ENCODE results near the gene MAST4.

MAST4 gene

DNA sequence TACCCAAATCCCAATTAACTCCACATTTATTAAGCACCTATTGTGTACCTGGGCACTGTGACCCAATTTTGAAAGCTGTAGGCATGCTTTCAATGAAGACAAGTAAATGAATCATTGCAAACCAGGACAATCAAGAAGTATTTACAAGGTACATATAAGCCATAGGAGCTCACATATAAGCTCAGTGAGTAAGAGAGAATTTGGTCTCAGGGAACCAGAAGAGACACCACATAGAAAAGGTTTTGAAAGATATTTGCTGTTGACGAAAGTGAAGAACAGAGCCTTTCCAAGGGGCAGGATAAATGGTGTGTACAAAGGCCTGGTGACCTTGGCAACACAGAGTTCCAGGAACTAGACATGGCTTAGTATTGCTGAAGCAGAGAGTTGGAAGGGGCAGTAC is 412.8 kb downstream of the MAST4 start:
- DNase-seq (ENCODE audit: low read depth in 1 of 2, low spot score in 1 of 2): no peak

DNA sequence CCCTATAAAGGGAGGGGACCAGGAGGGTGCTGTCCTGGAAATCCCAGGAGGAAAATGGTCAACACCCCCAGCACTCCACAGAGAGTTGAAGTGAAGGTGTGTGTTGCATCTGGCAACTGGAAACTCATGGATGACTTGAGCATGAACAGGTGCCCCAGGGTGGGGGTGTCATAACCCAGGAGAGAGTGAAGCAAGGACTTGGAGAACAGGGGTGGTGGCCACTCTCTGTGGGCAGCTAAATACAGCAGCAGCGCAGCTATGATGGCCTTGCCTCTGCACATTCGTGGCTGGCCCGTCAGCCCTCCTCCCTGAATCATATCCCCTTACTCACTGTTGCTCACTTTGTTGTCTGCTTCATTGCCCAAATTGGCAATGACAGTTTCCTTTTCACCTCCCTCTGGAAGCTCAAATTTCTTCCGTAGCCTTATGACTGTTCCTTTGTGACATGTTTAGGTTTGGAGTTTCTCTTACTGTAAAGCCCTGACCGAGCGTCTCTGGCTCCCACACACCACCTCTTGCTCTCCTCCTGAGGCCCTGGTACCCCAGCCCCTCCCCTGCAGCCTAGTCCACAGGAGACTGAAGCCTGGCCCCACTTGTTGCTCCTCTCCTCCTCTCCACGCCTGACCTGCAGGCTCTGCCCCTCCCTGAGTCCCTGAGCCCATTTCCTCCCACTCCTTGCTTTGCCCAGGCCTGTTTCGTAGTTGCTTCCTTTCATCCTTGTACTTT is 414.7 kb downstream of the MAST4 start:
- no peak for DNase-seq (ENCODE audit: low read depth in 1 of 2, low spot score in 1 of 2)

DNA sequence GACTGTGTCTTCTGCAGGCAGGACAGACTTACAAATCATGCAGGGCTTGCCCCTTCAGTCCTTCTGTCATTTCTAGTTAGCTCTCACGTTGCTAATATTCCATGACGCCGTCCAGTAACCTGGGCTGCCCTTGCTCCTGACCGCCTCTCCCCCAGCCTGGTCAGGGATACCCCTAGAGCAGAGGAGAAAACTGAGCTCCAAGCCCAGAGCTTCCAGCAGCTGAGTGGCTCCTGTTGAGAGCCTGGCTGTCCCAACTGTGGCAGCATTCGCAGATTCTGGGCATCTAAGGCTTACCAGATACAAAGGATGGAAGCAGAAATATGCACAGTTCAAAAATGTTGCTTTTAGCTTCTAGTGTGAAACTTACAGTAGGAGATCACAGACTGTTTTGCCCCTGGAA is 415.2 kb downstream of the MAST4 start:
- DNase-seq (ENCODE audit: low read depth in 1 of 2, low spot score in 1 of 2): no peak

DNA sequence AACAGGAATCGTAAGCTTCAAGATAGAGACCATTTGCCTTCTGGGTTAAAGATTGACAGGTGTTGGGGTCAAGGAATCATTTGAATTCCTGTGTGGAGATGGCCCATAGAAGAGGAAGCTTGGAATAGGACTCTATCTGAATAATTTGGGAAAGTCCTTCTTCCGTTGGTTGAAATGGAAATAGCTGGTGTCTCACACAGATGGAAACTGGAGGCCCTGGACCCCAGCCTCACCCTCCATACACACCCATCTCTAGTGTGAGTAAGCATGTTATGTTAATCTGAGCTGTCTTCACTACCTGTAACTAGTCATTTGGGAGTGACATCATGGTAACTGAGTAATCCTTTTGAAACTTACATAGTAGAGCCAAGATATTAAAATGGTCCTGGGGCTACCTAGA is 416.0 kb downstream of the MAST4 start:
- no peak for DNase-seq (ENCODE audit: low read depth in 1 of 2, low spot score in 1 of 2)

DNA sequence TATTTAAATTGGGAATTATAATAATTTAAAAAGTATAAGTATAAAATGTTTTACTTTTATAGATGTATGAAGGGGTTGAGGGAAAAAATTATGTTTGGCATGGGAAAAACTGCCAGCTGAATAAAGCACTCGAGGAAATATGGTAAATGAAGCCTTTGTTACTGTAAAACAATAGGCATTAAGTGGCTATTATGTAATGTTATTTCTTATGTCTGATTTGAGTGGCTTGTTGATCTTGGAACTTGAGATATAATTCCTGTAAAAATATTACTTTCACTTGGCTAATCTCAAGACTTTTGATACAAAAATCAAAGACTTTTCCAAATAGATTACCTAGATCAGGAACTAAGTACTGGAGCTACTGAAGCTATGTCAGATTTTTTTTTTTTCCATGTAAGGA is 417.5 kb downstream of the MAST4 start:
- no peak for DNase-seq (ENCODE audit: low read depth in 1 of 2, low spot score in 1 of 2)

DNA sequence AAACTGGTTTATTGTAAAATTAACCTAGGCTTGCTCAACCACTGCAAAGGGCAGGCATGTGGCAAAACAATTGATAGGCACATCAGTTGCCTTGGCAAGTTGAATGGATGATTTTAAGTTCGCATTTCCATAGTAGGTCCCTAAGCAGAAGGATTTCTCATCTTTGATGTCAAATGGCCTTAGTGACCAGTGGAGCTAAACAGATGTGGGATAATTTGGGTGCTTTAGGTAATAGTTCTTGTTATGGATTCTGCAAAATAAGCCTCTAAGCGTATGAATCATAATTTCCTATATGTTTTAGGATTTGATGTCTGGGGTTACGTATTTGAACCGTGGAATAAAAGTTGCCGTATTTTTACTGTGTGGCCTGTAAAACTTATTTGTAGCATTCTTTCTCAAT is 418.0 kb downstream of the MAST4 start:
- DNase-seq (ENCODE audit: low read depth in 1 of 2, low spot score in 1 of 2): no peak

DNA sequence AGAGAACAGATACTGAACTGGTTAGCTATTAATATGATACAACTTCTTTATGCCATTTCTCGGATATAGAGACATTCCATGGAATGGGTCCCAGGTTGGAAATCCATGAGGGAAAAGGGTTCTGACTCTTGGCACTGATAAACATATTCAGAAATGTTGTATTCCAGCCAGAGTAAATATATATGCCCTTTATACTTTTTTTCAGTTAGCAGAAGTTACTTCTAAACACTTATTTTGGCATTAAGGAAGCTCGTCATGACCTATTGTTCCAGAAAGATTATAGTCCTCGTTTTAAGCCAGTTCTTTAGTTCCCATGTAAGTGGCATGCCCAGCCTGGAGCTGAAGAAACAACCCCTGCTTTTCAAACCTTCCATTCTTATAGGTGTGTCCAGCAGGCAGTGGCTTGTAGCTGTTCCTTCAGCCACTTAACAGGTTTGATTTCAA is 418.8 kb downstream of the MAST4 start:
- no peak for DNase-seq (ENCODE audit: low read depth in 1 of 2, low spot score in 1 of 2)

DNA sequence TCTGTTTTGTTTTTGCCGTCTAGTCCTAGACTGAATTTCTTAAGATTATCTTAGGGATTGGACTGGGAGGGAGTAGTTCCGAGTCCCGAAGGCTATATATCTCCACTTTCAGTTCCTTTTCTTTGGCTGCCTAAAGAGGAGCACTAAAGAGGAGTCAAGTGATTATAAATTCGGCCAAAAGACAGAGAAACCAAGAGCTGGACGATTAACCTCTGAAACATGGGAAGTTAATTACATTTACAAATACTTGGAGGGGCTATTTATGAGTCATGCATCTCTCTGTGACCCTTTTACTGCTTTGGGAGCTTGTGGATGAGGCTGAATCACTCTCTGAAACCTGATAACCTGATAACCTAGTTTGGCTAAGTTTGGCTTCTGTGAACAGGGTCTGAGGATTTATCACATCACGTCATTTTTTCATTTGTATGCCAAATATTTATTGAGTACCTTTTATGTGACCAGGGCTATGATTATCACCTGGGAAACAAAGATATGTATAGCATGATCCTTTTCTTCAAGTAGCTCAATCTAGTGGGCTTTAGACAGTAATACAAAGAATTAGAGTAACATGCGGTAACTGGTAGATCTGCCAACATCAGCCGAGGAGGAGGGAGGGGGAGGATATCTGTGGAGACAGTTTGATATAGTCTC is 419.5 kb downstream of the MAST4 start:
- no peak for DNase-seq (ENCODE audit: low read depth in 1 of 2, low spot score in 1 of 2)

DNA sequence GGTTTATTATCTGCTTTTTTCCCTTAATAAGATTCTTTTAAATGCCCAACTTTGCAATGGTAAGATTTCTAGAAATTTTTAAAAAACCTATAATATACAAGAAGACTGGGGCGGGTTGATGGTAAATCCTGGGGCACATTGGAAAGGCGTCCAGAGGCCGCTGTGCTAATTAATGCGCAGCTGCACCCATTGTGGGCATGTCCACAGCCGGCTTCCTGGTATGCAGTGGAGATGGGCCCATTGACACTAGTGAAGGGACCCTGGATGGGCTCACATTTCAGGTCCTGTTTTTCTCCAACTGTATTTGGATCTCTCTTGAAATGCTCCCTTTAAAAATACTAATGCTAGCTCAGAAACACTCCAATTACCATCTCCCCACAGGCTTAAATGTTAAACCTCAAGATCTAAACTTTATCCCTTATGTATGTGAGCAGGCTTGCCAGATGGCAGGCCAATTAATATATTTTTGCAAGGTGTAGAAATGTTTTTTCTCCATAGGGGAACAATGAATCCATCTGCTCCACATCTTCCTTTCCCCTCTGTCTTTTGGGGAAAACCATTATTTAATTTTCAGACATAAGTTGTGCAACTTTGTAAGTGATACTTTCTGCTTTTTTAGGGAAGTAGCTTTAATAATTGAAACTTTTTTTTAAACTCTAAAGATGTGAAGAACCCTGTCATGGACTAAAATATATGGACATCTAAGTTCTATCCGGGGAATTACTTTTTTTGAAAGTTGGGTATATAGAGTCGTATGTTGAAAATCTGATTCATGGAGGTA is 423.1 kb downstream of the MAST4 start:
- no peak for DNase-seq (ENCODE audit: low read depth in 1 of 2, low spot score in 1 of 2)

DNA sequence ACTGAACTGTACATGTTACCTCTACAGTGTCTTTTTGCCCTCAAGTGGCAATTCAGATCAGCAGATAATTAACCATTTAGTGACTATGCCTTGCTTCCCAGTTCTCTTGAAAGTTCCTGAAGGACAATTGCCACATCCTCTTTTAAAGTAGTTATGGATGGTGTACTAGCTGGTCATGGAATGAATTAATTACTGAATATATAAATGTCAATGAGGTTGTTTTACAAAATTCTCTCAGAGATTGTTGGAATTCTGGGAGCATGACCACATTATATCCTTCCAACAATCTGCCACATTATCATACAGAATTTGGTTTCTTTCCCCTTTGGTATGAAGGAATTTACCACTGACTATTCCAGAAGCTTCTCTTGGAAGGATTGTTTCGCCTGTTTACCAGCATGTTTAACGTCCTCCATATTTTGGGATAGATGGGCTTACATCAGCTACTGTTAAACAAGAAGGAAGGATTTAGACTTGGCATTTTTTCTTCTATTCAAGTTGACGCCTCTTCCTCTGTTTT is 424.0 kb downstream of the MAST4 start:
- DNase-seq (ENCODE audit: low read depth in 1 of 2, low spot score in 1 of 2): no peak

DNA sequence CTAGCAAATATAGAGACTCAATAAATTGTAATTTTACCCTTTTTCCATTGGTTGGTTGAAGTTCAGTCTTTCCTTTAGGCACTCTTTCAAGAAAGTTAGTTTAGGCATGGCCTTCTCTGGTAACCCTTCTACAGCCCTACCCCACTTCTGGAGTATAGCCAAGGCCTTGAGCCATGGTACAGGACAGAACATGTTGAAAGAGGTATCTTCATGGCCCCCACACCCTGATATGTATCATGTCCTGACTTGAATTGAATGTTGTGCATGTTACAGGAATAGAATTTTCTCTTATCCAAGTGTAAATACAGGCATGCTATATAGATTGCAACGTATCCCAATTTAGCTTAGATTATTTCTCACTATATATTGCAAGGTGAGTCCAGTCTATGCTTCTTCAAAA is 424.8 kb downstream of the MAST4 start:
- DNase-seq (ENCODE audit: low read depth in 1 of 2, low spot score in 1 of 2): no peak

DNA sequence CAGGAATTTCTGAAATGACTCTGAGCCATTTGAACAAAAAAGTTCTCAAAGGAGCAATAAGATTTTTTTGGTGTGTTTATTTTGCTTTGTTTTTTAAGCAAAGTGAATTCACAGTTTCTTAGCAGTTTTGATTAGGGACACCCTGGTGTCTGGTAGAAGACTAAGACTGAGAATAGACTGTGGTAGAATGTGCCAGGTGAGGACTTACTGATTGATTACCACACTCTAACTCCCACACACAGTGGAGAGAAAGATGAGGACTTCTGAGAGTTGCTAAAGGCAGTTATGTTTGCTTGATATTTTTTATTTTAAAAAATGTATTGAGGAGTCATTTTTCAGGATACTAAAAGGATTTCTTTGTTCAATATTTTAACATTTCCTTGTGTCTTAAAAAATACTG is 425.3 kb downstream of the MAST4 start:
- DNase-seq (ENCODE audit: low read depth in 1 of 2, low spot score in 1 of 2): no peak

DNA sequence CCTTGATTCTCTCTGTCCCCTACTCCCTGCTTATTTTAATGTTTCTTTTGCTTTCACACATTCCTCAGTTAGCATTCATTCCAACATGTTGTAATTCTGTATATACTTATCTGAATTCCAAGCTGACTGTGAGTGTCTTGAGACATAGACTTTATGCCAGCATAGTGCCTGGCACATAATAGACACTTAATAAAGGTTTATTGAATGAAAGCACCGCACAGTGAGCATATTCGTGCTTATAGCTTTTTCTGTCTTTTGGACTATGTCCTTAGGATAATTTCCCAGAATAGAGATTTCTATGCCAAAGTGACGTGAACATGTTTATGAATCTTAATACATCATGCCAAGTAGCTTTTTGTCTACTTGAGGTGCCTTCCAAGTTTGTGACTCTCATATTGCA is 425.8 kb downstream of the MAST4 start:
- DNase-seq (ENCODE audit: low read depth in 1 of 2, low spot score in 1 of 2): no peak

DNA sequence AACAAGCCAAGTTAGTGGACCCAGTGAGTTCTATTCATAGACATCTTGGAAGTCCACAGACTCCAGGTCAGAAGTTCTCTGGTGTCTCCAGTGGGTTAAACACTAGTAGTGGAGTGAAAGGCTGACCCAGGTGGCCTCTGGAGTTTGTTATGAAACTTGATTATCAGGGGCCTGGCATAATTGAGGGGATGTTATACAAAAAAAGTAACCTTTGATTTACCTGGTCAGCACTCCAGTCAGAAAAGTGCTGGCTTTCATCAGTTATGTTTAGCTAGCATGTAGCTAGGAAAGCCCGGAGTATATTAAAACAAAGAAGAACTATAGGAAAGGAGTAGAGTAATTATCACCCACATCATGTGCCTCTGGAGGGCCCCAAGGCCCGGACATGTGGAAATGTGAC is 429.3 kb downstream of the MAST4 start:
- DNase-seq (ENCODE audit: low read depth in 1 of 2, low spot score in 1 of 2): no peak

DNA sequence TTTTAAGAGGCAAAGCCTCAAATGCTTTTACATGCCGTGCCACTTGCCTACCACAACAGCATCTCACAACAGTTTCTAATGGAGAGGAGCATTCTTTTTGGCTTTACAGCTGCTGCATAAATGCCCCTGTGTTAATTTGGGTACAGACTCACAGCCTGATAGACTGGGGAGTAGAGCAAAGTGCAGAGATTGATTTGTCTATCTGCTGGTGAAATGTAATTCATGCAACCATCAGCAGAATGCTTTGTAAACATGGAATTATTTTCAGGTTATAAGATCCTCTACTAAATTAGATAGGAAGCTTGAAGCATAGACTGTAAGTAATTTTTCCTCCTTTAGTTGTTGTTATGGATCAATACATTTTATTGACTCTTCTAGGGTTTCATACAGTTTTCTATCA is 430.1 kb downstream of the MAST4 start:
- DNase-seq (ENCODE audit: low read depth in 1 of 2, low spot score in 1 of 2): no peak

DNA sequence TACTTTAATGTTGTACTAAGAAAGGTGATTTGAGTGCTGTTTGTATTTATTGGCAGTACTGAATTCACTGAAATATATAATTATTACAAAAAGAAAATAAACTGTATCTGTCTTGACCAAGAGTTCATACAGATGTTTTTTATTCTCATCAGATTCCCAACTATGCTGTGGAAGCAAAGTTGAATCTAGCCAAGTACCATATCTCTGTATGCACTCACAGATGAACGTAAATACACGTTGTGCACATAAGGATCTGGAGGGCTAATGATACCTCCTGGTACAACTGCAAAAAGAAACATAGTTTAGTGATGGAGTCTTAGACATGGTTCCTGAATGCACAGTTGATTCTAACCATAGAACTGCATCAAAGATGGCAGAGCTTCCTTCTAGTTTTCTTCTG is 431.0 kb downstream of the MAST4 start:
- DNase-seq (ENCODE audit: low read depth in 1 of 2, low spot score in 1 of 2): no peak

DNA sequence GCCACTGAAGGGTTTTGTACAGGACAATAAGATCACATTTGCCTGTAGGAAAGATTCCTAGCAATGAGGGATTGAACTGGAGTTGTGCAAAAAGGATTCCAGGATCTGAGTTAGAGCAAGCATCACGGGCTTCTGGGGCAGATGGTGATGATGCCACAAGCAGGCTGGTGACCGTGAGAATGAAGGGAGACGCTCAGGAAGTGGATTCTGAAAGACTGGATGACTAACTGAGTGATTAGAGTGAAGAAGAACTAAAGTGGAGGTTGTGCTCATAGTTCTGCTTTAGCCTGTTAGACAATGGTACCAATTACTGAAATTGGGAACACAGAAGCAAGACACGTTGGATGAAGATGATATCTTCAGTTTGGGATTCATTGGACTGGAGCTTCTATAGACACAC is 432.2 kb downstream of the MAST4 start:
- no peak for DNase-seq (ENCODE audit: low read depth in 1 of 2, low spot score in 1 of 2)

DNA sequence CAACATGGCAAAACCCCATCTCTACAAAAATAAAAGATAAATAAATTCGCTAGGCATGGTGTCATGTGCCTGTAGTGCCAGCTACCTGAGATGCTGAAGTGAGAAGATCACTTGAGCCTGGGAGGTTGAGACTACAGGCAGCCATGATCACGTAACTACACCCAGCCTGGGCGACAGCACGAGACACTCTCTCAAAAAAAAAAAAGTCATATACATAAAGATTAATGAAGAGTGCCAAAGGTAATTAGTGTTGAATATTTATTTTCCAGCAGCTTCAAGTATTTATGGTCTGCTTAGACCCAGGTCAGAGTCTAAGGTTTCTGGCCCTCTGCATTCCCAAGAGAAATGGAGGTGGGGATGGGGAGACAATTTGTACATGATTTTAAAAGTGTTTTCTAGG is 432.7 kb downstream of the MAST4 start:
- DNase-seq (ENCODE audit: low read depth in 1 of 2, low spot score in 1 of 2): no peak

DNA sequence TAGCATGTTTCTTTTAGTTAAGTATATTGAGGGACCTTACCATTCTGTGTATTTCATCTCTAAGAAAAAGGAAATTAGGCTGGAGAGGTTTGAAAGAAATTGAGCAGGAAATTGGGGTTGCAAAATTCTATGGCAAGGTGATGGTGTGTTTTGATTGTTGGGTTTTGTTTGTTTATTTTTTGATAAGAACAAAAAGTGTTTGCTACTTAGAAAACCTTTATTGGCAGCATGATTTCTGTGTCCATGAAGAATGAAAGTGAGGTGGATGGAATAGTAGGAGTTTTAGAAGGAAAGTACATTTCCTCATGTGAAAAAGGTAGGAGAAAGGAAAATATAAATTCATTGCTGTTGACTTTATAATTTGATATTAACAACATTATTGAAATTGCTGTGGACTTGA is 433.3 kb downstream of the MAST4 start:
- no peak for DNase-seq (ENCODE audit: low read depth in 1 of 2, low spot score in 1 of 2)

DNA sequence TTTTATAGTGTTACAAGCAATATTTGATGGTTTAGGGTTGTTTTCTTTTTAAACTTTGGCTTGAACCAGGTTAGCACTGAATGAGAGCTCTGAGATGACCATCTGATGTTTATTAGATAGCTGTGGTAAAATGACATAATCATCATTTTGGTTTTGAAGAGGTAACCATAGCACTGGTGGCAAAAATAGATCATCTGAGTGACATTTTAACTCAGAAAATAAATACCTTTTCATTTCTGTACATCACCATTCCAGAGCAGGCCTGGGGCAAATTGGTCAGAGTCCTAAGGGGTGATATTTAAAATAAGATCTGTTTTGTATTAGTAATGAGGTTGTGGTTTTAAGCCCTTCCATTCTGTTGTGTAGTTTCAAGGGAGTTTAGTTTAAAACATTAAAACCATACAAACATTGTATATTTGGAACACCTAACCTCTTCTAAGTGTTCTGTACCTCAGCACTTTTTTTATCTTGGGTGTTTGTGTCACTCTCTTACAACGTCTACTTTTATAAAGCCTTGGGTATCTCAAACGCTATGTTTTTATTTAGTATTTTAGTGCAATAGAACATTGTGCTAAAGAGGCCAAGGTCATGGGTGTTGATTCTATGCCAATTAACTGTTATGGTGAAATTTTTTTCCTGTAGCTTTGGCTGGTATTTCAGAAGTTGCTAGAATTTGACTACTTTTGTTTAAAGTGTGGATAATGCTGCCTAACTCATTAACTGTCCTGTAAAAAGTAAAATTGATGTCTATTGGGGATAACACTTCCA is 434.3 kb downstream of the MAST4 start:
- no peak for DNase-seq (ENCODE audit: low read depth in 1 of 2, low spot score in 1 of 2)

DNA sequence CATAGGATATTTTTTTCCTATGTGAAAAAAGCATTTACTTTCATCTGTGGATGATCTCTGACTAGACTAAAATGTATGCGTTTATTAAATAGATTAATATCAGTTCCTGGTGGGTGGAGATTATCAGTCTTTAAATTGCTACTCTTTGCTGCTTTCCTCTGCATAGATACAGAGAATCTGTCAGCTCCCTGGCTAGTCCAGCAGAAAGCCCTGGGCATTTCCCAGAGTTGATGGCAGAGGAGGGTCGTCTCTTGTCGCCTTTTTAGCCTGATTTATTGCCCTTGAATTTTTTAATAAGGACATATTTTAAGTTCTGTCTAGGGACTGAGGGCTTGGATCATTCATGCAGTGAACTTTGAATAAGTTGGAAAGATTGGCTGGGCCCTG is 434.9 kb downstream of the MAST4 start:
- DNase-seq (ENCODE audit: low read depth in 1 of 2, low spot score in 1 of 2): no peak

All from stimulated activated CD4-positive, alpha-beta T cell treated with anti-CD3 and anti-CD28 coated beads, Interleukin-15, amount 100 ng/mL, for 1 hour (primary cell).